ENCODE results near the gene HNRNPA3.

HNRNPA3 gene

DNA sequence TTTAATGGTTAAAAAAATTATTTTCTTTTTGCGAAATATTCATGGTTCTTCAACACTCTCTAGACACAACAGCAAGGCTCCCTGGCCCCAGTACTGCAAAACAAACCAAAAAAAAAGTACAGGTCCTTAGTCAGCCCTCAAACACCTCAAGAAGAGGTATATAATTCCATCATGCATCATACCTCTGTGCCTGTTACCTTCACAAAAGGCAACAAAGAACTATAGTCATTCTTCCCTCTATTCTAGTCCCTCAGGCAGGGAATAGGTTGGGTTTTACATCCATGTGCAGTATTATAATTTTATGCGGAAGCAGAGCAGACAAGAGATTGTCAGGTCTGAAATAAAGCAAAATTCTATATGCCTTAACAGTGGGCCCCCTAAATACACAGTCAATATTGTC is 43.4 kb downstream of the HNRNPA3 start:
- Histone ChIP-seq H3K4me1 (ENCODE audit: control insufficient read depth in 1 of 2, insufficient read depth in 2 of 2, low read length in 2 of 2) (peaks cover 14 to 21% of the 10 kb centered on the region in 2 experiments), H3K4me3 (ENCODE audit: low read depth, low read length) (no peak overlapping the region), H3K27me3 (ENCODE audit: insufficient read depth, low read length) (no peaks in the 10 kb centered on the region), H3K18ac (ENCODE audit: low read length) (no peak overlapping the region), H3K79me2 (ENCODE audit: control insufficient read depth, insufficient read depth, low read length, poor library complexity) (peaks cover 19% of the 10 kb centered on the region), H3K9me3 (ENCODE audit: insufficient read depth, low read depth, low read length) (no peaks in the 10 kb centered on the region), H4K91ac (ENCODE audit: low read depth, low read length) (no peak overlapping the region), H2BK120ac (ENCODE audit: insufficient read depth, low read length, poor library complexity) (no peak overlapping the region), H2AFZ (ENCODE audit: insufficient read depth, low read length, poor library complexity) (no peak overlapping the region), H3K4ac (ENCODE audit: low read depth, low read length) (peak overlapping the region; percentile 69), H3K14ac (ENCODE audit: low read length) (no peak overlapping the region), H2BK5ac (ENCODE audit: low read depth, low read length, poor library complexity) (no peak overlapping the region), H2BK12ac (ENCODE audit: low read length) (no peak overlapping the region), H2AK5ac (ENCODE audit: low read length) (no peak overlapping the region), H3K36me3 (ENCODE audit: control insufficient read depth in 1 of 2, insufficient read depth in 2 of 2, low read length in 2 of 2) (no peaks in the 10 kb centered on the region), H3K4me2 (ENCODE audit: low read length) (no peak overlapping the region), H4K12ac (ENCODE audit: low read depth, low read length) (no peak overlapping the region), H3K79me1 (ENCODE audit: low read length) (no peaks in the 10 kb centered on the region), H4K8ac (ENCODE audit: low read depth, low read length) (no peak overlapping the region), H3K27ac (ENCODE audit: low read depth, low read length) (no peak overlapping the region), H3K9ac (ENCODE audit: low read length) (no peak overlapping the region), H3K23ac (ENCODE audit: low read length) (no peak overlapping the region)
- WGBS (ENCODE audit: extremely low coverage, insufficient coverage, insufficient read length), result no CpG with 5 or more reads among the region's 2 CpGs
- no peak for DNase-seq

DNA sequence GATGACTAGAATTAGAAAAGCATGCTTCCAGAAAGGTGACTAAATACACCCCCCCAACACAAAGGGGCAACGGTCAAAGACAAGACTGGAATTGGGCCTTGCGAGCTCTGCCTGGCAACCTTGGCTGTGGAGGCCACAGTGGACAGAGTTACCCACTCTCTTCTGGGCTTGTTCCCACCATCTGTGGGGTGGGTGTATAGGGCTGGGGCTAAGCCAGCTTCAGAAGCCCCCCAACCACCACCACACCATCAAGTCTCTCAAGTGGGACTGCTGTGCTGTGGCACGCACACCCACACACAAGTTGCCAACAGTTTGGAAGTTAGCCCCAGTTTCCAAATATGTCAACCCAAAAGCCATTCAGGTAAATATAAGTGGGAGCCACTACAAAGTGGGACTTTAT is 44.1 kb downstream of the HNRNPA3 start:
- no CpG with 5 or more reads among the region's 3 CpGs for WGBS (ENCODE audit: extremely low coverage, insufficient coverage, insufficient read length)

DNA sequence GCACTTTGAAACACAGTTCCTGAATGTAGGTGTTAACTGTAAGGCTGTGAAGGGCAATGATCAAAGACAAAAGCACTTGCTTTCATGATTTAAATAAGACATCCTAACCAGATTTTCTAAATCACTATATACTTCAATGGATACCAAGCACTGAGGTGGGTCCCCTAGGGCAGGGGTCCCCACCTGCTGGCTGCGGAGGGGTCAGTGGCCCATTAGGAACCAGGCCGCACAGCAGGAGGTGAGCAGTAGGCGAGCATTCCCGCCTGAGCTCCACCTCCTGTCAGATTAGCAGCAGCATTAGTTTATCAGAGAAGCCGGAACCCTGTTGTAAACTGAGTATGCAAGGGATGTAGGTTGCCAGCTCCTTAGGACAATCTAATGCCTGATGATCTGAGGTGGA is 44.9 kb downstream of the HNRNPA3 start:
- Histone ChIP-seq H3K4me2 (ENCODE audit: low read length) (no peak overlapping the region), H3K4me1 (ENCODE audit: control insufficient read depth in 1 of 2, insufficient read depth in 2 of 2, low read length in 2 of 2) (peaks cover 14 to 20% of the 10 kb centered on the region in 2 experiments), H3K9me3 (ENCODE audit: insufficient read depth, low read depth, low read length) (no peaks in the 10 kb centered on the region), H3K23ac (ENCODE audit: low read length) (no peak overlapping the region), H2BK5ac (ENCODE audit: low read depth, low read length, poor library complexity) (no peak overlapping the region), H4K8ac (ENCODE audit: low read depth, low read length) (no peak overlapping the region), H3K4ac (ENCODE audit: low read depth, low read length) (peak overlapping the region; percentile 97), H2AFZ (ENCODE audit: insufficient read depth, low read length, poor library complexity) (no peak overlapping the region), H3K79me1 (ENCODE audit: low read length) (no peaks in the 10 kb centered on the region), H3K27me3 (ENCODE audit: insufficient read depth, low read length) (no peaks in the 10 kb centered on the region), H3K4me3 (ENCODE audit: low read depth, low read length) (no peak overlapping the region), H3K9ac (ENCODE audit: low read length) (no peak overlapping the region), H4K12ac (ENCODE audit: low read depth, low read length) (no peak overlapping the region), H3K79me2 (ENCODE audit: control insufficient read depth, insufficient read depth, low read length, poor library complexity) (peaks cover 15% of the 10 kb centered on the region), H2AK5ac (ENCODE audit: low read length) (no peak overlapping the region), H3K18ac (ENCODE audit: low read length) (no peak overlapping the region), H3K27ac (ENCODE audit: low read depth, low read length) (no peak overlapping the region), H4K91ac (ENCODE audit: low read depth, low read length) (no peak overlapping the region), H3K36me3 (ENCODE audit: control insufficient read depth in 1 of 2, insufficient read depth in 2 of 2, low read length in 2 of 2) (no peaks in the 10 kb centered on the region), H2BK120ac (ENCODE audit: insufficient read depth, low read length, poor library complexity) (no peak overlapping the region), H3K14ac (ENCODE audit: low read length) (no peak overlapping the region), H2BK12ac (ENCODE audit: low read length) (no peak overlapping the region)
- no CpG with 5 or more reads among the region's 5 CpGs for WGBS (ENCODE audit: extremely low coverage, insufficient coverage, insufficient read length)
- DNase-seq, result no peak

More for the DNA sequence above, 44.1 kb downstream of the HNRNPA3 start:
- Histone ChIP-seq H3K79me1 (ENCODE audit: low read length) (no peaks in the 10 kb centered on the region), H3K9ac (ENCODE audit: low read length) (no peak overlapping the region), H3K14ac (ENCODE audit: low read length) (no peak overlapping the region), H4K12ac (ENCODE audit: low read depth, low read length) (no peak overlapping the region), H3K9me3 (ENCODE audit: insufficient read depth, low read depth, low read length) (no peaks in the 10 kb centered on the region), H3K36me3 (ENCODE audit: control insufficient read depth in 1 of 2, insufficient read depth in 2 of 2, low read length in 2 of 2) (no peaks in the 10 kb centered on the region), H2AFZ (ENCODE audit: insufficient read depth, low read length, poor library complexity) (no peak overlapping the region), H3K27ac (ENCODE audit: low read depth, low read length) (no peak overlapping the region), H4K8ac (ENCODE audit: low read depth, low read length) (no peak overlapping the region), H2BK5ac (ENCODE audit: low read depth, low read length, poor library complexity) (no peak overlapping the region), H3K4me2 (ENCODE audit: low read length) (no peak overlapping the region), H2BK120ac (ENCODE audit: insufficient read depth, low read length, poor library complexity) (no peak overlapping the region), H3K79me2 (ENCODE audit: control insufficient read depth, insufficient read depth, low read length, poor library complexity) (peaks cover 15% of the 10 kb centered on the region), H3K4me3 (ENCODE audit: low read depth, low read length) (no peak overlapping the region), H3K18ac (ENCODE audit: low read length) (no peak overlapping the region), H3K4me1 (ENCODE audit: control insufficient read depth in 1 of 2, insufficient read depth in 2 of 2, low read length in 2 of 2) (peaks cover 14 to 21% of the 10 kb centered on the region in 2 experiments), H3K27me3 (ENCODE audit: insufficient read depth, low read length) (no peaks in the 10 kb centered on the region), H2BK12ac (ENCODE audit: low read length) (no peak overlapping the region), H3K23ac (ENCODE audit: low read length) (no peak overlapping the region), H4K91ac (ENCODE audit: low read depth, low read length) (no peak overlapping the region), H3K4ac (ENCODE audit: low read depth, low read length) (peak overlapping the region; percentile 35), H2AK5ac (ENCODE audit: low read length) (no peak overlapping the region)
- no peak for DNase-seq

DNA sequence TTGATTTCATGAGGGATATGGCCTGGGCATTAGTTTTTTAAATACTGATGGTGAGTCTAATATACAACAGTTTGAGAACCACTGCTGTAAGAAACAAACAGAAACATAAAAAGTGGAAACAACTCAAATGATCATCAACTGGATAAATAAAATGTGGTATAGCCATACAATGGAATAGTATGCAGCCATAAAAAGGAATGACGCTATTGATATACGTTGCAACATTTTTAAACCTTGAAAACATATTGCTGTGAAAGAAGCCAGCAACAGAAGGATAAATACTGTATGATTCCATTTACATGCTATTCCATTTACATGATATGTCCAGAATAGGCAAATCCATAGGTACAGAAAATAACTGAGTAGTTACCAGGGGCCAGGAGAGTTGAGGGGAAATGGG is 45.5 kb downstream of the HNRNPA3 start:
- Histone ChIP-seq H4K12ac (ENCODE audit: low read depth, low read length) (no peak overlapping the region), H3K4me1 (ENCODE audit: control insufficient read depth in 1 of 2, insufficient read depth in 2 of 2, low read length in 2 of 2) (peaks cover 14 to 15% of the 10 kb centered on the region in 2 experiments), H3K79me1 (ENCODE audit: low read length) (no peaks in the 10 kb centered on the region), H3K79me2 (ENCODE audit: control insufficient read depth, insufficient read depth, low read length, poor library complexity) (peaks cover 13% of the 10 kb centered on the region), H3K18ac (ENCODE audit: low read length) (no peak overlapping the region), H3K27ac (ENCODE audit: low read depth, low read length) (no peak overlapping the region), H2AFZ (ENCODE audit: insufficient read depth, low read length, poor library complexity) (no peak overlapping the region), H3K36me3 (ENCODE audit: control insufficient read depth in 1 of 2, insufficient read depth in 2 of 2, low read length in 2 of 2) (no peaks in the 10 kb centered on the region), H3K9ac (ENCODE audit: low read length) (no peak overlapping the region), H3K4ac (ENCODE audit: low read depth, low read length) (peak overlapping the region; percentile 97), H4K91ac (ENCODE audit: low read depth, low read length) (no peak overlapping the region), H3K14ac (ENCODE audit: low read length) (no peak overlapping the region), H3K23ac (ENCODE audit: low read length) (no peak overlapping the region), H2BK120ac (ENCODE audit: insufficient read depth, low read length, poor library complexity) (no peak overlapping the region), H2BK12ac (ENCODE audit: low read length) (no peak overlapping the region), H4K8ac (ENCODE audit: low read depth, low read length) (no peak overlapping the region), H3K27me3 (ENCODE audit: insufficient read depth, low read length) (no peaks in the 10 kb centered on the region), H3K9me3 (ENCODE audit: insufficient read depth, low read depth, low read length) (no peaks in the 10 kb centered on the region), H3K4me2 (ENCODE audit: low read length) (no peak overlapping the region), H3K4me3 (ENCODE audit: low read depth, low read length) (no peak overlapping the region), H2AK5ac (ENCODE audit: low read length) (no peak overlapping the region), H2BK5ac (ENCODE audit: low read depth, low read length, poor library complexity) (no peak overlapping the region)
- no peak for DNase-seq
- WGBS (ENCODE audit: extremely low coverage, insufficient coverage, insufficient read length), result no CpG with 5 or more reads among the region's 2 CpGs

All from trophoblast cell (in vitro differentiated cells and primary cell).